Bone marrow (tissue), 2 donors: ENCODE results near the gene ADGRL3.
"Not testable (repeated sequence)": the region's sequence is repeated elsewhere in the genome, so short reads cannot be mapped to it uniquely, and the experiment has no call there.

Experiments
- DNase-seq, 2 donors: peaks; one replicate each; lab custom pipeline; 2025; lab: John Stamatoyannopoulos, UW

Gene ADGRL3

GRCh38 chr4:61205066-61205465 lies 4.9 kb downstream of the ADGRL3 start:
- no peak for DNase-seq

DNA sequence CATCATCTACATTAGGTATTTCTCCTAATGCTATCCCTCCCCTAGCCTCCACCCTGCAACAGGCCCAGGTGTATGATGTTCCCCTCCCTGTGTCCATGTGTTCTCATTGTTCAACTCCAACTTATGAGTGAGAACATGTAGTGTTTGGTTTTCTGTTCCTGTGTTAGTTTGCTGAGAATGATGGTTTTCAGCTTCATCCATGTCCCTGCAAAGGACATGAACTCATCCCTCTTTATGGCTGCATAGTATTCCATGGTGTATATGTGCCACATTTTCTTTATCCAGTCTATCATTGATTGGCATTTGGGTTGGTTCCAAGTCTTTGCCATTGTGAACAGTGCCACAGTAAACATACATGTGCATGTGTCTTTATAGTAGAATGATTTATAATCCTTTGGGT lies 7.0 kb downstream of the ADGRL3 start:
- not testable (repeated sequence) for DNase-seq

- no peak for DNase-seq
These were observed 10.2 kb downstream of the ADGRL3 start for GRCh38 chr4:61210186-61210939.

- no peak for DNase-seq
These were observed 11.7 kb downstream of the ADGRL3 start for GRCh38 chr4:61211781-61212180.

- DNase-seq = no peak
These were observed 12.7 kb downstream of the ADGRL3 start for GRCh38 chr4:61212788-61213187.

DNA sequence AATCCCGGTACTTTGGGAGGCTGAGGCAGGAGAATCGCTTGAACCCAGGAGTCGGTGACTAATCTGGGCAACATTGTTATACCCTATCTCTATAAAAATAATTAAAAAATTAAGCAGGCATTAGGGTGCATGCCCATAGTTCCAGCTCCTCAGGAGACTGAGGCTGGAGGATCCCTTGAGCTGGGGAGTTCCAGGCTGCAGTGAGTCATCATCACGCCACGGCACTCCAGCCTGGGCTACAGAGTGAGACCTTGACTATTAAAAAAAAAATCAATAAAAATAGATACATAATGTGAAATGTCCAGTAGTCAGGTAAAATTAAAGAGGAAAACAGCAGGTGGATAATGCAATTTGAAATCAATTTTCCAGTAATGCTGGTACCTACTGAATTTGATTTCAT lies 14.6 kb downstream of the ADGRL3 start:
- DNase-seq = no peak

GRCh38 chr4:61217222-61217621 lies 17.1 kb downstream of the ADGRL3 start:
- no peak for DNase-seq

DNA sequence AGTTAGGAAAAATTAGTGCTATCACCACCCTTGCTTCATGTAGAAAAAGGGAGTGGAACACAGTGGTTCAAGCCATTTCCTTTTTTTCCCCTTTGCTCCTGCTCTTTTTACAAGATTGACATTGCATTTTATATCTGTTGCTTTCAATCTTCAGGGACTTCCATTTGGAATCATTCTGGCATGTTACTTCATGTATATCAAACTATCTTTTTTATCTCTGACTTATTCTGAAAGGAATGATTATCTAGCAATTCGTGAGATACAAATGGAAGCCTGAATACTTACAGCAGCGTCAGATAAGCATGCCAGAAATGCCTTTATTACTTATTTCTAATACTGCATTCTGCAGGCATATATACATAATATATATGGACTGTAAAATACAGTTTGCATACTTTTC lies 20.4 kb downstream of the ADGRL3 start:
- no peak for DNase-seq

- no peak for DNase-seq
These were observed 23.3 kb downstream of the ADGRL3 start for GRCh38 chr4:61223385-61223784.

- DNase-seq = no peak
These were observed 24.4 kb downstream of the ADGRL3 start for GRCh38 chr4:61224573-61224972.

DNA sequence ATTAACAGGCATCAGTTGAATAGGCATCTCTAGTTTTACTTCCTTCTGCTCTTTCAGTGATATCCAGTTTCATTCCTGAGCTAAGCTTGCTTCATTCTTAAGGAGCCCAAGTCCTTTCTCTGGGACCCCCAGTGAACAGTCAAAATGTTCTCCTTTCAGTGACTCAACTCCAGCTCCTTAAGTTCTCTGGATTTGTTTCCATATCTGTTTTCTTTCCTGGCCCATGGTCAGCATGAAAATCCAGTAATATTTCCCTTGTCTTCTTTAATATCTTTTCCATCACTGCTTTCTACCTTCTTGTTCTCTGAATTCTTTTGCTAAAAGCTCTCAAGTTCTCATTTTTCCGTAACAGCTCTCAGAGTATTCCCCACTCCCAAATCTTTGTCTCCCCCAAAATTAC lies 25.5 kb downstream of the ADGRL3 start:
- DNase-seq = no peak

- no peak for DNase-seq
These were observed 31.3 kb downstream of the ADGRL3 start for GRCh38 chr4:61231421-61231820.

DNA sequence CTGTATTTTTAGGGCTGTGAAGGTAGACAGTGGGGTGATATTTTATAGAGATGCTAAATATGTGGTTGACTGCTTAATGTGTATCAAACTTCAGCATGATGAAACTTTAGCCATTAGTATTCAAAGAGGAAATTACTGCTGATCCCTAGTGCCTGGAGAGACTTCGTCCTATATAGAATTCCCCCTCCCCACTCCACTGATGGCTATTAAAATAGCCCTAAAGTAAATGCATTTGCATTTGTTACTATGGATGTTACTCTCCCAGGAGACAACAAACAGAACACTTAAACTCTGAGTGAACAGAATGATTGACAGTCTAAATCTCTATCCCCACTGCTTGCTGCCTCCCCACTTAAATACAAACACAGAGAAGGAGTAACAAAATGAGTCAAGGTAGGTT lies 39.1 kb downstream of the ADGRL3 start:
- no peak for DNase-seq

- DNase-seq = no peak
These were observed 43.8 kb downstream of the ADGRL3 start for GRCh38 chr4:61243962-61244361.

DNA sequence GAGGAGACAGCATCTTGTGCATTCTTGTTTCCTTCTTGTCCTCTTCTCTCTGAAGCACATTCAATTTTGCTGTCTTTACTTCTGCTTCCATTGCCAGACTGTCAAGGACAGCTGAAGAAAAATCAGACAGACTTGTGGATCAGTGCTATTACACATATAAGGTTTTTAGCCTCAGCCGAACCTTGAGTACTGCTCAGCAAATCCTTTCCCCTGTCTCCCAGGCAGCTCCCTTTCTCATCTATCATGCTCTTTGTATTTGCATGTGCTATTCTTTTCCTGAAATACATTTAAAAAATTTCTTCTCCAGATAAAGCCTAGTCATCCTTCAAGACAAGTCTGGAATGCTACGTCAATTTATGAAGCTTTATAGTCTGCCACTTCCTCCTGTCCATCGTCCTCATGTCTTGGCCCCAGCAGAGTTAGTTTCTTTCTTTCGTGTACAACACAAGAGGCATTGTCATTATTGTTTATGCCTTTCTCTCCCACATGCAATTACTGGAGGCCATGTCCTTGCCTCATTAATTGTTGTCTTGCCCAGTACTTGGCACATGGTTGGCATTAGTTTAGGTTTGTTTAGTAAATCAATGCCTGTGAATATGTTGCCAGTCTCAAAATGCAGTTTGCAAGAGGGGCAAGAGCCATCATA lies 45.1 kb downstream of the ADGRL3 start:
- DNase-seq = no peak

GRCh38 chr4:61246034-61246433 lies 45.9 kb downstream of the ADGRL3 start:
- no peak for DNase-seq

DNA sequence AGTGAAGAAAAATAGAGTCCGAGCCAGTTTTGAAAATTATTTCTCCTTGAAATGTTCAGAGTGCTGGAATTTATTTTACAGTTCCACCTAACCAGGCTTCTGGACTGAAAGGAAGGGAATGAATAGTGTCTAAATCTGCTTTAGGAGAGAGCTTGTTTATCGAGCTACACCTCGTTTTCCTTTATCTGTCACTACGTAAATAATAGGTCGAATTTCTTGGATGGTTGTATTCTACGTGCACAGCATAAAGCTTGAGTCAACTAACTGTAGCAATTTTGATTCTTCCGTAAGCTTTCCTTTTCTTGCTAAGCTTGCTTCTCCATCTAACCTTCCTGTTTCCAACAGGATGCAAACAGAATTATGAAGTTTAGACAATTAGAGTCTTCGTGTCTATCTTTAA lies 48.6 kb downstream of the ADGRL3 start:
- DNase-seq = no peak

- no peak for DNase-seq
These were observed 51.0 kb downstream of the ADGRL3 start for GRCh38 chr4:61251129-61251528.

GRCh38 chr4:61254406-61254805 lies 54.3 kb downstream of the ADGRL3 start:
- DNase-seq = no peak

DNA sequence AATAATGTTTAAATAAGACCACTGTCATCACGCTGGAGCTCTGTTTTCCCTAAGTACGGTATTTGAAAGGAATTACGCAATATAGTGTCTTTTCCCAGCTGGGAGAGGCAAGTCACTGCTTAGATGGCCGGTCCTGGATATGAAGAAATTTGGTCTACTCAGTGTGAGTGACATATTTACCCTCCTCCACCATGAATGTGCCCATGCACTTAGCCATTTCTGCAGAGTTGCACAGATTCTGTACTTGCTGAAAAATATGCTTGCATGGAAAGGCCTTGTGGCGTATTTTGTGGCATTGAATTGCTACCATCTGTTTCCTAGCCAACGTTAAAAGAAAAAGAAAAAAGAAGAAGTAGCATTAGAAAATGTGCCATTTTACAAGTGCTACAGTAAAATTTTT lies 73.1 kb downstream of the ADGRL3 start:
- no peak for DNase-seq

GRCh38 chr4:61274286-61274685 lies 74.2 kb downstream of the ADGRL3 start:
- no peak for DNase-seq

DNA sequence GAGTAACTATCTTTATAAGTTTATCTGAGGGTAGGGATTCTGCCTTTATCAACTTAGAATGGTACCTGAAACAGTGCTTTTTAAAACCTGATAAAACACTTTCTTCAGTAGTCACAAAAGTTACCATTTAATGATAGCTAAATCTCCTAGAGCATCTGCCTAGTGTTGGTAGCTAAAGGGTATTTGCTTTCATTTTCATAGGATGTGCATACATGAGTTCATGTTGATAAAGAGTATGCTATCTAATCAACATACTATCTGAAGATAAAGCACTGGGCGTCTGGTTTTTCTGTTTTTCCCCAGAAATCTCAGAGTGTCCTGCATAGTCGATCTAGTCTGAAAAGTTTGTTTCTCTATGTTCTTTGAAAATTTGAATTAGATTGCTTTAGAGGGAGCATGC lies 75.1 kb downstream of the ADGRL3 start:
- no peak for DNase-seq

DNA sequence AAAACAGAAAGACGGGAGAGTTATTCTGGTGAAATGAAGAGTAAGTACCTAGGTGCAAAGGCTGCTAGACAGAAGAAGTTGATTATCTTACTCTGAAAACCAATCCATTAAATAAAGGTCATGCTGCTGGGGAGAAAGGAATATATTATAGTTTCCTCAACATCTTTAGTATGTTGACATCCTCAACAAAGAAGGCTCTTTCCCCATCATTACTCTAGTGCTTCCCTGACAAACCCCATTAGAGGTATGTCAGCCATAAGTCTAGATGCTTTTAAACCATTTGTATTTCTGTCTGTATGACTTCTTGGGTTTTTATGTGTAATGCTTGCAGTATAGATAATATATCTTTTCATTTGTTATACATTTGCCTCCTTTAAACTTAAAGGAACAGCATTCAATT lies 75.9 kb downstream of the ADGRL3 start:
- no peak for DNase-seq
